ENCODE measurements around the gene FAM184B.

DNA sequence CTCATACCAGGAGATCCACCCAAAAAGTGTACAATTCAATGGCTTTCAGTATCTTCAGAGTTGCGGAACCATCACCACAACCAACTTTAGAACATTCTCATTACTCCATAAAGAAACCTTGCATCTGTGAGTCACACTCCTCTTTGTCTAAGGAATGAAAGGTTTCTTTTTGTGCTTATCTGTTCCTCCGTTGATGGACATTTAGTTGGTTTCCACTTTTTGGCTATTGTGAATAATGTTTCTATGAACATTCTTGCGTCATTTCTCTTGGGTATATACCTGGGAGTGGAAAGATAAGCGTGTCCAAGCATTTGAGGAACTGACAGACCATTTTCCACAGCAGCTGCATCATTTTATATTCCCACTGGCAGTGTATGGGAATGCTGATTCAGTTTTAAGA, 10.6 kb downstream of the FAM184B start:
- TF ChIP-seq EZH2 (IDR thresholded peaks at IDR 0.05; ENCODE audit: low read length, unreplicated experiment) (no peak), EZH2phosphoT487 (IDR thresholded peaks at IDR 0.05; ENCODE audit: borderline replicate concordance, low read length) (no peak)
